Measurements from ENCODE around the gene RAB3B. TPM values are rescaled to one million over a fixed set of nuclear protein-coding genes. Genes with fewer than 3 reads are reported as not detected.
"Not testable (repeated sequence)": the region's sequence is repeated elsewhere in the genome, so short reads cannot be mapped to it uniquely, and the experiment has no call there.

RAB3B gene, protein sequence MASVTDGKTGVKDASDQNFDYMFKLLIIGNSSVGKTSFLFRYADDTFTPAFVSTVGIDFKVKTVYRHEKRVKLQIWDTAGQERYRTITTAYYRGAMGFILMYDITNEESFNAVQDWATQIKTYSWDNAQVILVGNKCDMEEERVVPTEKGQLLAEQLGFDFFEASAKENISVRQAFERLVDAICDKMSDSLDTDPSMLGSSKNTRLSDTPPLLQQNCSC
- total RNA-seq: not detected
- long read RNA-seq: 0 reads

DNA sequence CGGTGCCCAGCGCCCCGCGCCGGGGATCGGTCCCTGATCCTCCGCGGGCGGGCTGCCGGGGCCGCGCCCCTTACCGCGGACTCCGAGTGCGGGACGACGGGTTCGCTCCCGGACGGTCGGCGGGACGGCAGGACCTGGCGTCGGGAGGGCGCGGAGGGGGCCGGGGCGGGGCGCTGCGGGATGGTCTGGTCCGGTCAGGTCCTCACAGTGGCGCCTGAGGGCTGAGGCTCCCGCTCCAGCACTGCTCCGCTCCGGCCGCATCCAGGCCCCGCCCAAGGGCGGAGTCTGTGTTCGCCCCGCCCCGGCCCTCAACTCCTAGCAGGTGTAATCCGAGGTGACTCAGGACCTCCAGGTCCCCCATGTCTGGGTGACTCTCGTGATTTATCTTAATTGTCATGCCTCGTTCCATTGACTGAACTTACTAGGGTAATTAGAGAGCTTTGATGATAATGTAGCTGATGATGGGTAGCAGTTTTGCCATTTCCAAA, at the start of gene RAB3B:
Gene RAB3B (minus strand): TSS at position 223 of the 488 bp plus-strand sequence. CDS start 13,583 bp downstream, outside the sequence.
- intact Hi-C loops (cut with DNase I): no loop called here
- ATAC-seq (ENCODE audit: poor library complexity): peak; percentile 63
- DNase-seq: peak; percentile 64

DNA sequence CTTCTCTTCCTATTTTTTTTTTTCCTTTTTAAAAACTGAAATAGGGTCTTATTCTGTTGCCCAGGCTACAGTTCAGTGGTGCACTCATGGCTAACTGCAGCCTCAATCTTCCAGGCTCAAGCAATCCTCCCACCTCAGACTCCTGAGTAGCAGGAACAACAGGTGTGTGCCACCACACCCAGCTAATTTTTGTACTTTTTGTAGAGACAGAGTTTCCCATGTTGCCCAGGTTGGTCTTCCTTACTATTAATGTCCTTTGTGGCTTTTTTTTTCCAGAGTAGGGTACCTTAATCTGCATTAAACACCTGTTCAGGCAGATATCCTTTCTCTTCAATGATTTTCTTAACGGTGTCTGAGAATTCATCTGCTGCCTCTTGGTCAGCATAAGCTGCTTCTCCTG, 47.4 kb upstream of the RAB3B start:
- intact Hi-C loops (cut with DNase I): no loop called here
- no peak for DNase-seq

DNA sequence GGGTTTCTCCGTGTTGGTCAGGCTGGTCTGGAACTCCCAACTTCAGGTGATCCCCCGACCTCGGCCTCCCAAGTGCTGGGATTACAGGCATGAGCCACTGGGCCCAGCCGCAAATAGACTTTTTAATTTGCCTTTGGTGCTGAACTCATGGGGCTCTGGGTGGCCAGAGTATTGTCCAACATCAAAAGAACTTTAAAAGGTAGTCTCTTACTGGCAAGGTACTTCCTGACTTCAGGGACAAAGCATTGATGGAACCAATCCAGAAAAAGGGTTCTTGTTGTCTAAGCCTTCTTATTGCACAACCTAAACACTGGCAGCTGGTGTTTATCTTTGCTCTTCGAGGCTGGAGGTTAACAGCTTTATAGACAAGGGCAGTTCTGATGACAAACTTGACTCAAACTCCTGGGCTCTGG, 46.9 kb upstream of the RAB3B start:
- DNase-seq (no peak), ATAC-seq (ENCODE audit: poor library complexity) (no peak)
- intact Hi-C loops (cut with DNase I): no loop called here

More for the DNA sequence above, 47.4 kb upstream of the RAB3B start:
- ATAC-seq (ENCODE audit: poor library complexity): no peak

DNA sequence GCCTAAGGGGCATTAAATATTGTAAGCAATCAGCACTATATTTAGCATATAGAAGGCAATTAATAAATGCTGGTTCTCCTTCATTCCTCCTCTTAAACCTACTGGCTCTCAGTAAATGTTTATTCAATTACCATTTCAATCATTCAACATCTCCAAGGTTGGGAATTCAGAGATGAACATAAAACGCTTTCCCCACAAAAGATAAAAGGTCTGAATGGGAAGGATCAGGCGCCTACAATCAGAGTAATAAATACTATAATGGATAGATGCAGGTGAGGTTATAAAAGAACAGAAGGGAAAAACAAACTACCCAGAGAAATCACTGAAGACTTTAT, 43.5 kb upstream of the RAB3B start:
- intact Hi-C loops (cut with DNase I): no loop called here
- no peak for ATAC-seq (ENCODE audit: poor library complexity)
- DNase-seq: no peak

DNA sequence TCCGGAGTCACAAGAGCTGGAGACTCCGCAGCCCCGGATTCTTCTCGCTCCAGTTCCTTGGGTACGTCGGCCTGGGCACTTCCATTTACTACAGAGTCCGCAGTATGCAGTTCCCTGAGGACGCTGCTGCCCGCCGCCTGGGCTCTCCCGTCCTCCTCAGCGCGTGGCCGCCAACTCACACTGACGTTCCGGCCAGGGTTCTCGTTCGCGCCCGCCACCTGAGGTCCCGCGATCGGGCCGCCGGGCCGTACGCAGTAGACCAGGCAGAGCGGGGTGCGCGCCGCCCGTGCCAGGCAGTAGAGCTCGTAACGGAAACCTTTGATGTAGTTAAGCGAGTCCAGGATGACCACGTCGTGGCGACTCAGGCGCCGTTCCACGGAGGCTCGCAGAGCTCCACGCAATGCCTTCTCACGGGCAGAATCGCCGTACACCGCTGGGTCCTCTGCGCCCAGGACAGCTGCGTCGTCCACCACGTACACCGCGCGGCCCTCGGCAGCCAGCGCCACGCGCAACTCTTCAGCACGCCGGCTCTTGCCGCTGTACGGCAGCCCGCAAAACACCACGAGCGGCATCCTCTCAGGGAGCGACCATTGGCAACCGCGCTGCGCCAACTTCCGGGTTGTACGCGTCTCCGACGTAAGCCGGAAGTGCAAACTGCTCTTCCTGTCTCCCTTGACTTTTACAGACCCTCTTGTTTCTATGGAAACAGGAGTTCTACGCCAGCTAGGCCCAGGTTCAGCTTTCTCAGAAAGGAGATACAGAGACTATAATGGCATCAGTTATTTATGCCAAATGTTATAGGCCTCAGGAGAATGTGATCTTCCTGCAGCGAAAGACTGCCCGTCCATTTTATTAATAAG, 42.9 kb upstream of the RAB3B start, which contains the start of gene KTI12:
Gene KTI12 (minus strand): TSS at position 621 of the 860 bp plus-strand sequence. CDS start 49 bp downstream, at position 572.
- DNase-seq (peak; percentile 94), ATAC-seq (ENCODE audit: poor library complexity) (peak; percentile 98)
- intact Hi-C loops (cut with DNase I): no loop called here

DNA sequence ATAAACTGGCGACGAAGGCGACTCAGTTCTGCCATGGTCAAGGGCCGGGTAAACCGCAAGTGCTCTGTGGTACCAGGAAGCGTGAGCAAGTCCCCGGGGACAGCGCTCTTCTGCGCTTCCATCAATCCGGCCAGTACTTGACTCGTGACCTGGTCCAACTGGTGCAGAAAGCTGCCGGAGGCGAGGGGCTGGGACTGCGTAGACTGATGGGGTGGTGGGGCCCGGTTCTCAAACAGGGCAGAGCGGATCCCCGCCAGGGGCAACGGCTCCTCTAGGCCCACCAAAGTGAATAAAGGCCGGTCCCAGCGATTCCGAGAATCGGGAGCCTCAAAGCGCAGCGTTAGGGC, 42.3 kb upstream of the RAB3B start:
- ATAC-seq (ENCODE audit: poor library complexity): peak; percentile 43
- intact Hi-C loops (cut with DNase I): no loop called here
- peak; percentile 54 for DNase-seq

DNA sequence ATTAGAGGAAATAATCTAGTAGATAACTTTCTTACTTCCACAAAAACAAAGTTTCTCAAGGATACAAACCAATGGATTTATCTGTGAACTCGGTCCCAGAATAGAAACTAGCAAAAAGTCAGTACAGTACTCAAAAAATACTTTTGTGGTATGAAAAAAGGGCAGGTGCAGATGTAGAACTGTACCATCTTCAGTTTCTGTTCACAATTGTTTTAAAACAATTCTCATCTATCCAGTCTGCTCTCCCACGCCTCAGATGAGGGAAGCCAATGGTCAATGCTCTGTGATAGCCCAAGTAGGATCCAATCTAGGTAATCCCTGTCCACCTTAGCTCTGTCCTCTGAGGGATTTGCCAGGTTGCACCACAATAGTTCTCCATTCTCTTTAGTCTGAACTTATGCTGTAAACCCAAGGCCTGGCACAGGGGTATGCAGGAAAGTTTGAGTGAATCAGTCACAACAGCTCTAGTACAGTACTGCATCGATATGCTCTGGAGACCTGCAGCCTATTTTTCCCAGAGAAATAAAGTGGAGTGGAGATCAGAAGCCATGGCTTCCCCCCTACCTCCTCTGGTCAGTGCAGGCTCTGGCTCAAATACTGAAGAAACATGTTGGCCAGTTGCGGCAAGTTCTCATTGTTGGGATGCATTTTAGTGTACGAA, 41.8 kb upstream of the RAB3B start:
- no peak for ATAC-seq (ENCODE audit: poor library complexity)
- no peak for DNase-seq
- intact Hi-C loops (cut with DNase I): no loop called here

DNA sequence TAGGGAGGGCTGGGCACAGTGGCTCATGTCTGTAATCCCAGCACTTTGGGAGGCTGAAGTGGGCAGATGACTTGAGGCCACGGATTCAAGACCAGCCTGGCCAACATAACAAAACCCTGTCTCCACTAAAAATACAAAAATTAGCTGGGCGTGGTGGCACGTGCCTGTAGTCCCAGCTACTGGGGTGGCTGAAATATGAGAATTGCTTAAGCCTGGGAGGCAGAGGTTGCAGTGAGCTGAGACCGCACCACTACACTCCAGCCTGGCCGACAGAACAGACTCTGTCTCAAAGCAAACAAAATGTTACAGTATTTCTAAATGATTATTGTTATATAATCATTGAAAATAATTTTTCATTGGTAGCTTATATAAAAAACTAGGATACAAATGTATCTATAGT, 38.3 kb upstream of the RAB3B start:
- intact Hi-C loops (cut with DNase I); DNase-seq; ATAC-seq (ENCODE audit: poor library complexity): not testable (repeated sequence)

DNA sequence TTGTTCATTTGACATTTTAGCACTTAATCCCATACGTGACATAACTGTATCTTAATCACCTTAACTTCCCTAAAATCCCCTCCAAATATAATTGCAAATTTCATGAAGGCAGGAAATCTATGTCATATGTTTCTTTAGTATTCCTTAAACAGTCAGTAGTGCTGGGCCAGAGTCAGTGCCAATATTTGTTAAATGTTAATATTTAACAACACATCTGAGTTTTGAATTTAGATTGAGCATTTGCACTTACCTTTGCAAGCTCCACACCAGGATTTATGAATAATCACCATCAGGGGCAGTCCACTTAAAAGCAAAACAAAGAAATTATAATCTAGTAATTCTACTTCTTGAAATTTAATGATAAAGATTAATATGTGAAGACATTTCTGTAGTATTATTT, 37.8 kb upstream of the RAB3B start:
- DNase-seq (no peak), ATAC-seq (ENCODE audit: poor library complexity) (no peak)
- intact Hi-C loops (cut with DNase I): no loop called here

DNA sequence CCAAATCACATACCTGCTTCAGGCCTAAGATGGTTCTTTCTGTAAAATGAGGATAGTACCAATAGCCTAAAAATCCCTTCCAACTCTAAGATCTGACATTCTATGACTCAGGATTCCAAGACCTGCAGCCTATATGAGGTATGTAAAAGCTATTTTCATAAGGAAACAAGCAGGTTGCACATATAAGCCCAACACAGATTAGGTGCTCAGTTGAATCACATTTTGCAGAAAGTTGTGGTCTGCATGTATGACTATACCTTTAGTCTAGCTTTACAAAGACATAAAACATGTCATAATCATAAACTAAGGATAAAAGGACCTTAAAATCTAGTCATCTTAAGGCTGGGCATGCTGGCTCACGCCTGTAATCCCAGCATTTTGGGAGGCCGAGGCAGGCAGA, 35.8 kb upstream of the RAB3B start:
- ATAC-seq (ENCODE audit: poor library complexity) (no peak), DNase-seq (no peak)
- intact Hi-C loops (cut with DNase I): no loop called here

DNA sequence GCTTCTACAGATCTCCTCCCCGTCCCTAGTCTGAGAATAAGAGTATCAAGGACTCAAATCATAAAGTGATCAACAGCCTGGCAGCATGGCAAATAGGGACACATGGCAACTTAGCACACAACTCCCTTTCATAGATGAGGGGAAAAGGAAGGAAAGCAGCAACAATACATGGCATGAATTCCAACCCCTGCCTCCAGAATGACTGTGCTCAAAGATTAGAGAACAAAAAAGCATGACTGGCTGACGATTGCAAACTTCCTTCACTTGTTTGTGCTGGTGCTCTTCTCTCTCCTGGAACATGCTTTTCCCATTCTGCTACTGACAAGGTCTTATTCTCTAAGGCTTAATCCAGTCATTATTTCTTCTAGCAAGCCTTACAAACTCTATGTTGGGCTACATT, 31.6 kb upstream of the RAB3B start:
- DNase-seq (no peak), ATAC-seq (ENCODE audit: poor library complexity) (no peak)
- intact Hi-C loops (cut with DNase I): no loop called here

DNA sequence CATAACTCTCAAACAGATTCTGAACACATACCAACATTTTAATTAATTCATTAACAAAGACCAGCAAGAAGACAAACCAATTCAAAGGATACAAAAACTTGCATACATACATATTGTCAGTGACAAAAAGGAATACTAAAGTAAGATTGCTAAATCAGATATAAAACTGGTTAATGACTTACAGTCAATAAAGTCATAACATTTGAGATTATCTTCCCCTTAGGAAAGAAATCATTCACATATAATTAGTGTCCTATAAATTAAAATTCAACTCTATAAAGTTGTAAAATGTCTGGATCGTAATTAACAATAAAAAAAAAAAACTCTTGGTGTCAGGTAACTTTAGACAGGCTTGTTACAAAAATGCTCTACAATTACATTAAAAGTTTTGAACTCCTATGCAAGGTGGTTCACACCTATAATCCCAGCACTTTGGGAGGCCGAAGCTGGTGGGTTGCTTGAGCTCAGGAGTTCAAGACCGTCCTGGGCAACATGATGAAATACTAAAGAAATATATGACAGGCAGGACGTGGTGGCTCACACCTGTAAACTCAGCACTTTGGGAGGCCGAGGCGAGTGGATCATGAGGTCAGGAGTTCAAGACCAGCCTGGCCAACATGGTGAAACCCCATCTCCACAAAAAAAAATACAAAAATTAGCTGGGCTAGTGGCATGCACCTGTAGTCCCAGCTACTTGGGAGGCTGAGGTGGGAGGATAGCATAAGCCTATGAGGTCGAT, 17.7 kb upstream of the RAB3B start:
- no peak for DNase-seq
- ATAC-seq (ENCODE audit: poor library complexity): no peak
- intact Hi-C loops (cut with DNase I): no loop called here

DNA sequence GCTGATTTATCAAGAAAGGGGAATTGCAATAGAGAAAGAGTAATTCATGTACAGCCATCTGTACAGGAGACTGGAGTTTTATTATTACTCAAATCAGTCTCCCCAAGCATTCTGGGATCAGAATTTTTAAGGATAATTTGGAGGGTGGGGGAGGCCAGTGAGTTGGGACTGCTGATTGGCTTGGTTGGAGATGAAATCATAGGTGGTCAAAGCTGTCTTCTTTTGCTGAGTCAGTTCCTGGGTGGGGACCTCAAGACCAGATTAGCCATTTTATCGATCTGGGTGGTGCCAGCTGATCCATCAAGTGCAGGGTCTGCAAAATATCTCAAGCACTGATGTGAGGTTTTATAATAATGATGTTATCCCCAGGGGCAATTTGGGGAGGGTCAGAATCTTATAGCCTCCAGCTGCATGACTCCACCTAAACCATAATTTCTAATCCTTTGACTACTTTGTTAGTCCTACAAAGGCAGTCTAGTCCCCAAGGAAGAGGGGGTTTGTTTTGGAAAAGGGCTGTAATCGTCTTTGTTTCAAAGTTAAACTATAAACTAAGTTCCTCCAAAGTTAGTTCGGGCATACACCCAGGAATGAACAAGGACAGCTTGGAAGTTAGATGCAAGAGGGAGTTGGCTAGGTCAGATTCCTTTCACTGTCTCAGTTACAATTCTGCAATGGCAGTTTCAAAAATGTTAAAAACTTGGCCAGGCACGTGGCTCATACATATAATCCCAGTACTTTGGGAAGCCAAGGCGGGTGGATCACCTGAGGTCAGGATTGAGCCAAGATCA, 16.9 kb upstream of the RAB3B start:
- no peak for DNase-seq
- ATAC-seq (ENCODE audit: poor library complexity): no peak
- intact Hi-C loops (cut with DNase I): no loop called here

DNA sequence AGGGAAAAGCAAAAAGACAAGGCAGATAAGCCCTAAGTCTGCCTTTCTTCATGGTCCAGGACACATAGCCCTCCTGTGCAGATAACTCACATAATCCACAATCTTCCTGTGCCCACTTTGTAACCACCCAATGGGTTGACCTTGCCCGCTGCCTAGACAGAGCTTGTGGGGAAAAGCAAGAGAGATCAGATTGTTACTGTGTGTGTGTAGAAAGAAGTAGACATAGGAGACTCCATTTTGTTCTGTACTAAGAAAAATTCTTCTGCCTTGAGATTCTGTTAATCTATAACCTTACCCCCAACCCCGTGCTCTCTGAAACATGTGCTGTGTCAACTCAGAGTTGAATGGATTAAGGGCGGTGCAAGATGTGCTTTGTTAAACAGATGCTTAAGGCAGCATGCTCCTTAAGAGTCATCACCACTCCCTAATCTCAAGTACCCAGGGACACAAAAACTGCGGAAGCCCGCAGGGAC, 15.6 kb upstream of the RAB3B start:
- ATAC-seq (ENCODE audit: poor library complexity); DNase-seq; intact Hi-C loops (cut with DNase I): not testable (repeated sequence)

DNA sequence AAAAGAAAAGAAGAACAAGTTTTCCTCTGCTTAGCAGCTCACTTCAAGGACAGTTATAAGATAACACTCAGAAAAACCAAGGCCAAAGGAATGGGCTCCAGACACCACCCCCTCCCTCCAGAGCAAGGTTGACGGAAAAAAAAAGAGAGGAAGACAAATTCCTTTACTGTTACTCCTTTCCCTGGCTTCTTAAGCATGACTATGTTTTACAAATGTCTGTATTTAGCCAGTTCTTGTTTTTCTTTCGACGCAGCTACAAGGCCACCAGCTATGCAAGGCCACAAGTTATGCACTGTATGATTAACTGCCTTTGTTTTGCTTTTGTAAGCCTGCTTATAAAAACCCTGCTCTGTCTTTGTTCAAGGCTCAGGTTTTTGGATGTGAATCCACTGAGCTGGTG, 15.0 kb upstream of the RAB3B start:
- intact Hi-C loops (cut with DNase I); DNase-seq; ATAC-seq (ENCODE audit: poor library complexity): not testable (repeated sequence)

DNA sequence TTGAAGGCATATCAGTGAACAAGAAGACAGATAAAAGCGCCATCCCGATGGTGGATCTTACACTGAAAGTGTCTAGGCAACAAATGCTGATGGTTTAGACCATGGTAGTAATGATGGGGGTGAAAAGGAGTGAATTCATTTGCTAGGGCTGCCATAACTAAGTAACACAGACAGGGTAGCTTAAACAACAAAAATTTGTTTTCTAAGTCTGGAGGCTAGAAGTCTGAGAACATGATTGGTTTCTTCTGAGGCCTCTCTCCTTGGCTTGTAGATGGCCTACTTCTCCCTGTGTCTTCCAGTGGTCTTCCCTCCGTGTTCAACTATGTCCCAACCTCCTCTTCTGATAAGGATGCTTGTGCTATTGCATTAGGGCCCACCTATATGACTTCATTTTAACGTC, 13.4 kb upstream of the RAB3B start:
- intact Hi-C loops (cut with DNase I): no loop called here
- no peak for DNase-seq
- ATAC-seq (ENCODE audit: poor library complexity): no peak

DNA sequence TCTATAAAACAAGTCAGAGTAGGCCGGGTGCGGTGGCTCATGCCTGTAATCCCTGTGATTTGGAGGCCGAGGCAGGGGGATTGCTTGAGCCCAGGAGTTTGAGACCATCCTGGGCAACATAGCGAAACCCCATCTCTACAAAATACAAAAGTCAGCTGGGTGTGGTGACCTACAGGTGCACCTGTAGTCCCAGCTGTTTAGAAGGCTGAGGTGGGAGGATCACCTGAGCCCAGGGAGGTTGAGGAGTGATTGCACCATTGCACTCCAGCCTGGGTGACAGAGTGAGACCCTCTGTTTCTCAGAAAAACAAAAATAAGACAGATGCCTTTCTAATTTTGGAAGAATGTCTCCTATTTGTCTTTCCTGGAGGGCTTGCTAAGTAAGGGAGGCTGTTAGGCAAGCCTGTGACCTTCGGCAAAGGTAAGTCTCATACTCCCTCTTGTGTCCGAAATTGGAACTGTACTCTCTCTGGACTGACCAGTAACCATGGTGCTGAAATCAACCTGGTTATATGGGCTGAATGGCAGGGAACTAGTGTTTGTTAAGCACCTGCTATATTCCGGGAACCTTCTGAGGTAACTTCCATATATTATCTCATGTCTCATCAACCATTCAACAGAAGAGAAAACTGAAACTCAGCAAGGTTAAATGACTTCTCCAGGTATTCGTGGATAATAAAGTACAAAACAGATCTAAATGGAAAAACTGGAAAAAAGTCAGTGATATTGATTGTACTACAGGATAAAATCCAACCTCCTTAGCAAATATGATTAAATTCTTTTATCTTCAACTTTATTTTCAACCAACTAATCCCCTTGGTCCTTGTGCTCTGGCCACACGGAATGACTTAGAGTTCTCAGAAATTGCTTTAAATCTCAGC, 11.8 kb upstream of the RAB3B start:
- no peak for DNase-seq
- ATAC-seq (ENCODE audit: poor library complexity): peak; percentile 92

More for the DNA sequence above, 11.8 kb upstream of the RAB3B start:
- intact Hi-C loops (cut with DNase I): no loop called here
